Activated CD4-positive, CD25-positive, alpha-beta regulatory T cell treated with anti-CD3 and anti-CD28 coated beads, Interleukin-2, amount 50 U/mL, for 16 hours (primary cell): Measurements from ENCODE around the gene DYNC1H1.
"Not testable (repeated sequence)": the region's sequence is repeated elsewhere in the genome, so short reads cannot be mapped to it uniquely, and the experiment has no call there.

Source experiments
- DNase-seq: peaks from one replicate; pipeline ENCODE4 v3.0.0-alpha.2; 2020; ENCODE audit warnings: low read depth, low spot score

DYNC1H1 gene

GRCh38 chr14:101963656-101964296 is 597 bp upstream of the DYNC1H1 start:
- no peak for DNase-seq

- peak; percentile 29 for DNase-seq
Measured at GRCh38 chr14:101965181-101965544, 790 bp downstream of the DYNC1H1 start.

GRCh38 chr14:101965770-101966722 is 1.7 kb downstream of the DYNC1H1 start:
- no peak for DNase-seq

GRCh38 chr14:101966742-101967141 is 2.4 kb downstream of the DYNC1H1 start:
- DNase-seq = no peak

- no peak for DNase-seq
Measured at GRCh38 chr14:101968186-101968585, 3.8 kb downstream of the DYNC1H1 start.

- DNase-seq = no peak
Measured at GRCh38 chr14:101969481-101969880, 5.1 kb downstream of the DYNC1H1 start.

- no peak for DNase-seq
Measured at GRCh38 chr14:101970830-101971400, 6.5 kb downstream of the DYNC1H1 start.

GRCh38 chr14:101971458-101971857 is 7.1 kb downstream of the DYNC1H1 start:
- DNase-seq = not testable (repeated sequence)

- no peak for DNase-seq
Measured at GRCh38 chr14:101972126-101972866, 7.9 kb downstream of the DYNC1H1 start.

GRCh38 chr14:101973356-101973755 is 9.0 kb downstream of the DYNC1H1 start:
- no peak for DNase-seq

- DNase-seq = no peak
Measured at GRCh38 chr14:101975231-101975630, 10.9 kb downstream of the DYNC1H1 start.

- no peak for DNase-seq
Measured at GRCh38 chr14:101977311-101978071, 13.1 kb downstream of the DYNC1H1 start.

- DNase-seq = no peak
Measured at GRCh38 chr14:101979666-101980065, 15.3 kb downstream of the DYNC1H1 start.

GRCh38 chr14:101980251-101980650 is 15.9 kb downstream of the DYNC1H1 start:
- no peak for DNase-seq

GRCh38 chr14:101980700-101981099 is 16.3 kb downstream of the DYNC1H1 start:
- no peak for DNase-seq

GRCh38 chr14:101982621-101983020 is 18.2 kb downstream of the DYNC1H1 start:
- no peak for DNase-seq

- DNase-seq = not testable (repeated sequence)
Measured at GRCh38 chr14:101984831-101985230, 20.5 kb downstream of the DYNC1H1 start.

- no peak for DNase-seq
Measured at GRCh38 chr14:101985957-101986356, 21.6 kb downstream of the DYNC1H1 start.

GRCh38 chr14:101986953-101987352 is 22.6 kb downstream of the DYNC1H1 start:
- no peak for DNase-seq

- no peak for DNase-seq
Measured at GRCh38 chr14:101988377-101988776, 24.0 kb downstream of the DYNC1H1 start.

- DNase-seq = no peak
Measured at GRCh38 chr14:101991352-101991751, 27.0 kb downstream of the DYNC1H1 start.
